ENCODE results near the gene ACP2.

Gene ACP2

GRCh38 chr11:47215366-47215910, 33.2 kb downstream of the ACP2 start:
- Histone ChIP-seq H3K4me3 (ENCODE audit: low read length) (peak overlapping the region; percentile 77), H2AFZ (ENCODE audit: low read length) (peak overlapping the region; percentile 80)
- TF ChIP-seq EZH2phosphoT487 (IDR thresholded peaks at IDR 0.05; ENCODE audit: low read length) (no peak), EZH2 (optimal IDR thresholded peaks at IDR 0.05; ENCODE audit: low read depth, low read length) (no peak), CTCF (IDR thresholded peaks at IDR 0.05; ENCODE audit: low read length) (no peak)

GRCh38 chr11:47213950-47214565, 34.6 kb downstream of the ACP2 start:
- Histone ChIP-seq H3K9ac (ENCODE audit: low read length) (peak overlapping the region; percentile 89), H3K4me3 (ENCODE audit: low read length) (peak overlapping the region; percentile 77), H3K79me2 (ENCODE audit: low read length) (peaks cover 16% of the 10 kb centered on the region), H3K4me2 (ENCODE audit: low read depth, low read length) (peak overlapping the region; percentile 71; the same call in 1 of the 2 replicates), H2AFZ (ENCODE audit: low read length) (peak overlapping the region; percentile 85), H3K27ac (ENCODE audit: low read length) (peak overlapping the region; percentile 90; the same call in 1 of the 2 replicates), H4K20me1 (ENCODE audit: insufficient read depth, low read length) (no peaks in the 10 kb centered on the region), H3K4me1 (ENCODE audit: low read length) (peaks cover 9% of the 10 kb centered on the region), H3F3A (ENCODE audit: insufficient read depth, low read length) (peaks cover 13% of the 10 kb centered on the region), H3K9me3 (replicated peaks; ENCODE audit: insufficient read depth, low read length) (no peaks in the 10 kb centered on the region), H3K9me2 (replicated peaks; ENCODE audit: insufficient read depth, low read length) (no peaks in the 10 kb centered on the region), H3K36me3 (replicated peaks; ENCODE audit: insufficient read depth, low read length) (no peaks in the 10 kb centered on the region), H3K27me3 (replicated peaks; ENCODE audit: insufficient read depth, low read length) (no peaks in the 10 kb centered on the region)
- peak; percentile 94 for DNase-seq
- no peak for TF ChIP-seq EZH2phosphoT487 (IDR thresholded peaks at IDR 0.05; ENCODE audit: low read length)
- no peak for TF ChIP-seq EZH2 (optimal IDR thresholded peaks at IDR 0.05; ENCODE audit: low read depth, low read length)
- TF ChIP-seq CTCF (IDR thresholded peaks at IDR 0.05; ENCODE audit: low read length), result no peak

More at GRCh38 chr11:47215366-47215910, 33.2 kb downstream of the ACP2 start:
- peaks cover 9% of the 10 kb centered on the region for H3K4me1 ChIP-seq (ENCODE audit: low read length)
- no peaks in the 10 kb centered on the region for H3K9me3 ChIP-seq (replicated peaks; ENCODE audit: insufficient read depth, low read length)
- H3K9ac ChIP-seq (ENCODE audit: low read length), result peak overlapping the region; percentile 89
- DNase-seq, result peak; percentile 77
- peak overlapping the region; percentile 88 for H3K4me2 ChIP-seq (ENCODE audit: low read depth, low read length)
- peak overlapping the region; percentile 90 for H3K27ac ChIP-seq (ENCODE audit: low read length)
- H3K36me3 ChIP-seq (replicated peaks; ENCODE audit: insufficient read depth, low read length), result no peaks in the 10 kb centered on the region
- no peaks in the 10 kb centered on the region for H3K9me2 ChIP-seq (replicated peaks; ENCODE audit: insufficient read depth, low read length)
- H3F3A ChIP-seq (ENCODE audit: insufficient read depth, low read length), result peaks cover 13% of the 10 kb centered on the region
- no peaks in the 10 kb centered on the region for H4K20me1 ChIP-seq (ENCODE audit: insufficient read depth, low read length)
- H3K27me3 ChIP-seq (replicated peaks; ENCODE audit: insufficient read depth, low read length), result no peaks in the 10 kb centered on the region
- peaks cover 16% of the 10 kb centered on the region for H3K79me2 ChIP-seq (ENCODE audit: low read length)

DNA sequence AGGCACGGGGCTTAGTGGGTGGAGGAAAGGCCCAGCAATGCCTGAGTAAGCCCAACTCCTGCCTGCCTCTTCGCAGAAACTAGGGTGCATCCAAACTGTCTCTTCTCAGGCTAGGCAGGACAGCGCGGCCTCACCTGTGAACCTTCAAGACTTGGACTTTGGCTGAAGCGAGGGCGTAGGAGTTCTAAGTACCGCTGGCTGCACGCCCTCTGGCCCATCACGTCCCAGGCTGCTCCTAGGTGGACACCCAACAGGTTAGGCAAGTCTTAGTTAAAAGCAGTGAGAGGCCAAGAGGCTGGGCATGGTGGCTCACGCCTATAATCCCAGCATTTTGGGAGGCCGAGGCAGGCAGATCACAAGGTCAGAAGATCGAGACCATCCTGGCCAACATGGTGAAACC, 35.7 kb downstream of the ACP2 start:
- H3K27me3 ChIP-seq (replicated peaks; ENCODE audit: insufficient read depth, low read length), result no peaks in the 10 kb centered on the region
- no peak overlapping the region for H3K4me2 ChIP-seq (ENCODE audit: low read depth, low read length)
- H4K20me1 ChIP-seq (ENCODE audit: insufficient read depth, low read length), result no peaks in the 10 kb centered on the region
- H2AFZ ChIP-seq (ENCODE audit: low read length), result no peak overlapping the region
- peaks cover 16% of the 10 kb centered on the region for H3K79me2 ChIP-seq (ENCODE audit: low read length)
- DNase-seq, result no peak
- no peaks in the 10 kb centered on the region for H3K9me2 ChIP-seq (replicated peaks; ENCODE audit: insufficient read depth, low read length)
- TF ChIP-seq EZH2phosphoT487 (IDR thresholded peaks at IDR 0.05; ENCODE audit: low read length), result no peak
- TF ChIP-seq CTCF (IDR thresholded peaks at IDR 0.05; ENCODE audit: low read length), result no peak
- no peak for TF ChIP-seq EZH2 (optimal IDR thresholded peaks at IDR 0.05; ENCODE audit: low read depth, low read length)
- no peak overlapping the region for H3K4me3 ChIP-seq (ENCODE audit: low read length)
- peaks cover 13% of the 10 kb centered on the region for H3F3A ChIP-seq (ENCODE audit: insufficient read depth, low read length)
- H3K4me1 ChIP-seq (ENCODE audit: low read length), result peaks cover 9% of the 10 kb centered on the region
- H3K27ac ChIP-seq (ENCODE audit: low read length), result no peak overlapping the region
- H3K9ac ChIP-seq (ENCODE audit: low read length), result no peak overlapping the region
- no peaks in the 10 kb centered on the region for H3K9me3 ChIP-seq (replicated peaks; ENCODE audit: insufficient read depth, low read length)
- H3K36me3 ChIP-seq (replicated peaks; ENCODE audit: insufficient read depth, low read length), result no peaks in the 10 kb centered on the region
